Bladder microvascular endothelial cell (primary cell): ENCODE data around the gene FAM229B. TPM values are rescaled to one million over a fixed set of nuclear protein-coding genes. Genes with fewer than 3 reads are reported as not detected.

Experiments used
- total RNA-seq: library from RNA; depleted of rRNA; stranded (reverse); fragments of >200 nt; gene quantifications from 2 replicates; pipeline ENCODE4 v1.2.3, GENCODE V29; 2014

The FAM229B gene, protein sequence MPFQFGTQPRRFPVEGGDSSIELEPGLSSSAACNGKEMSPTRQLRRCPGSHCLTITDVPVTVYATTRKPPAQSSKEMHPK
- 8.1 and 9.1 TPM in 2 replicates for total RNA-seq

DNA sequence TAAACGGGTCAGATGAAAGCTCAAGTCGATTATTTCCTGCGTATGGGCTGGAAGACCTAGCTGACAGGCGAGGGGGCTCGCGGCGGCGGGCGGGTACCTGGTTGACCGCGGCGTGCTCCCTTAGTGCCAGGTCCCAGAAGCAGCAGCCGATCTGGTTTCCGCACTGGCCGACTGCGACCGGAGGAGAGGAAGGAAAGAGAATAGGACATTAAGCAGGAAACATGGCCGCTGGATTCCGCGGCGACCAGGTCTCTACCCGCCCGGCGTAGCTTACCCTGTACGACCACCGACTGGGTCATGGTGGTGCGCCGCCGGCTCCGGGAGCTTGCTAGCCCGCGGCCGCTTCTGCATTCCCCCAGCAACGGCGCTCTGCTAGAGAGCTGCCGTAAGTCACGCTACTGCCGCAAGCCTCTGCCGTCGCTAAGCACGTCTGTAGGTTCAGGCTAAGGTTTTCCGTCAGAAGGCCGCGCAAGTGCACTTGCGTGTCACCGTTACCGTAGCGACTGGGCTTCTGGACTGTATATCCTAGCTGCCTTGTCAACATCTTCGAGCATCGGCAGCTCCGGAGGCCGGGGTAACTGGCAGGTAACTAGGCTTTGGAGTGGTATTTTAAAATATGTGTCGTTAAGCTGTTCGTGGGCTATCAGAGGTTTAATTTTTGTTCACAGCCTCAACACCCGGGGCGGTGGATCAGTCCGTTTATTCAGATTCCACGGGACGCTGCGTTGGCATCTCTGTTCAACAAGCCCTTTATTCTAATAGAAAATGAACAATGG lies at the start of gene FAM229B, which contains the start of gene TUBE1:
FAM229B (plus strand) TSS at position 456 of the 776 bp plus-strand sequence. CDS start 11,693 bp downstream, outside the sequence.
TUBE1 (minus strand) TSS at position 347 of the 776 bp plus-strand sequence; CDS start at position 299, 48 bp downstream.

DNA sequence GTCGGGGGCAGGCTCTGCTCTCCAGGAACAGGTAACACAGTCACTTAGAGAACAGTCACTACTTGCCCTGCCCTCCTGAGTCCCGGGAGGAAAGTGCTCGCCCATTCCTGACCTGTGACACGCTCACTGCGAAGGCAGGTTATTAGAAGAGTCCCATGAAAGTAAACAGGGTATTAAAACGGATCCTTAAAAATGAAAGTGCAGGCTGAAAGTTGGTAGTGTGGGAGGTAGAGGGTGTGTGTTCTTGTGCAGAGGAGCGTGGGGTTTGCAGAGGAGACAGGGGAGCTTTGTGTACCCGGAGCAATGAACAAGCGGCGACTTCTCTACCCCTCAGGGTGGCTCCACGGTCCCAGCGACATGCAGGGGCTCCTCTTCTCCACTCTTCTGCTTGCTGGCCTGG lies 33.4 kb upstream of the FAM229B start, which contains the start of gene CCN6:
CCN6 (plus strand) TSS at position 104 of the 400 bp plus-strand sequence; CDS start at position 358, 254 bp downstream.

Other genes starting within 250 kb of the FAM229B start
- gene FYN, start 214.1 kb upstream of the FAM229B start, total RNA-seq, result 151 and 201 TPM in 2 replicates
- not detected in 2 replicates for gene CCN6, start 33.5 kb upstream of the FAM229B start, total RNA-seq
- gene TUBE1, start 109 bp upstream of the FAM229B start, total RNA-seq, result 11.0 and 20.3 TPM in 2 replicates
- 391 and 1,137 TPM in 2 replicates for gene LAMA4, start 167.0 kb downstream of the FAM229B start, total RNA-seq